VCaP (cell line): ENCODE results near the gene SCFD2.

ENCODE experiments used
- H3K27ac ChIP-seq: fragments of 450-650 bp; 2 replicates; pipeline ENCODE4 v1.5.1; 2017
- TF ChIP-seq, protein P1 (sequence below): fragments of 450-650 bp; conservative IDR thresholded peaks from 2 replicates; pipeline ENCODE4 v1.5.1; 2017; ENCODE audit warnings: mild to moderate bottlenecking, moderate library complexity

SCFD2 gene

DNA sequence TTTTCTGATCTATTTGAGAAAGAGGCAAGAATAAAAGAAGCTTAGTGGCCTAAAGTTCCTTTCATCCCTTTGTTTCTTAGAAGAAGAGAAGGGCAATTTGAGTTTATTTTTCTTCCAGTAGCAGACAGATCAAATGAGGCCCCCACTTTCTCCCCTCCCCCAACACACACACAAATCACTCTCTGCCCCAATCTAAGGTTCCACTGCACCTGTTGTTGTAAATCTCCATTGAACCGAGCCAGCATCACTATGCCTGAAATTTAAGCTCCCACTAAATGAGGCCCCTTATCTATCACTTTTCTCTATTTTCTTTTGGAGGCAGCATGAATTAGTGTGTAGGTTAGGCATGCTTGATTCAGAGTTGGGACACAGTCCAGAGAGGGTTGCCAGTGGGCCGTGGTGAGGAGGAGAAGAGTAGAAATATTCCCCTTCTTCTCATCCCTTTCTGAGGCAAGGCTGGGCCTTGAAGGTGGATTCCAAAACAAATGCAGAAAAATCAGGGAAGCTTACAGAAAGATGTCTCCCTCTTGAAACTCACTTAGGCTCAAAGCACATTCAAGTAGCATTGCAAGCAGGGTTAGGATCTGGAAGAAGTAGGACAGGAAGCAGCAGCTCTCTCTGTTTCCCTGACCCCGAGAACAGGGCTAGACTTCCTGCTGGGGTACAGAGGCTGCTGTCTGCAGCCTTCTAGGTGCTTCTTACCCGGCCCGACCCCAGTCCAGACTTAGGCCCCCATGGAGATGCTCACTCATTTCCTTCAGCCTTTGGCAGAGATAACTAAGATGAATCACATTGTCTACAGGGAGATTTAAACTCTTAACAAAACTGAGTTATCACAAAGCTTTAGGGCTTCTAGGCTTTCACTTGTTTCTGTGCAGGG lies 433.0 kb downstream of the SCFD2 start:
- TF ChIP-seq, protein P1, sequence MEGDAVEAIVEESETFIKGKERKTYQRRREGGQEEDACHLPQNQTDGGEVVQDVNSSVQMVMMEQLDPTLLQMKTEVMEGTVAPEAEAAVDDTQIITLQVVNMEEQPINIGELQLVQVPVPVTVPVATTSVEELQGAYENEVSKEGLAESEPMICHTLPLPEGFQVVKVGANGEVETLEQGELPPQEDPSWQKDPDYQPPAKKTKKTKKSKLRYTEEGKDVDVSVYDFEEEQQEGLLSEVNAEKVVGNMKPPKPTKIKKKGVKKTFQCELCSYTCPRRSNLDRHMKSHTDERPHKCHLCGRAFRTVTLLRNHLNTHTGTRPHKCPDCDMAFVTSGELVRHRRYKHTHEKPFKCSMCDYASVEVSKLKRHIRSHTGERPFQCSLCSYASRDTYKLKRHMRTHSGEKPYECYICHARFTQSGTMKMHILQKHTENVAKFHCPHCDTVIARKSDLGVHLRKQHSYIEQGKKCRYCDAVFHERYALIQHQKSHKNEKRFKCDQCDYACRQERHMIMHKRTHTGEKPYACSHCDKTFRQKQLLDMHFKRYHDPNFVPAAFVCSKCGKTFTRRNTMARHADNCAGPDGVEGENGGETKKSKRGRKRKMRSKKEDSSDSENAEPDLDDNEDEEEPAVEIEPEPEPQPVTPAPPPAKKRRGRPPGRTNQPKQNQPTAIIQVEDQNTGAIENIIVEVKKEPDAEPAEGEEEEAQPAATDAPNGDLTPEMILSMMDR = no peak

DNA sequence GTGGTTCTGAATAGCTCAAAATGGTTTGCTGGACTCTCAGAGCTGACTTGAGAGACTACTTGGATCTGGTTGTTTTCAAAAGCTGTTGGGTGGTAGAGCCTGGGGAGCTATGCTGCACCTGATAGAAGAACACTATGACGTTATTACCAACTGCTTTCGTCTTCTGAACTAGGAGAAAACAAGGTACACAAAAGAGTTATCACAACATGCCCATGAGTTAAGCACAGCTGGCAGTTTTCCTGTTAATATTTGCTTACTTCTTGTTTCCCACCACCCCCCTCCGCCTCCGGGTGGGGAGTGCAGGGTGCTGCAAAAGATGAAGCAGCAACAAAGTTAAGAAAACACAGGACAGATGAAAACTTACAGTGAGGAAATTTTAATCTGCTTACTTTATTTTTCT lies 434.6 kb downstream of the SCFD2 start:
- TF ChIP-seq, protein P1 = no peak
- H3K27ac ChIP-seq = no peak overlapping the region

More for the DNA sequence above, 433.0 kb downstream of the SCFD2 start:
- no peak overlapping the region for H3K27ac ChIP-seq

DNA sequence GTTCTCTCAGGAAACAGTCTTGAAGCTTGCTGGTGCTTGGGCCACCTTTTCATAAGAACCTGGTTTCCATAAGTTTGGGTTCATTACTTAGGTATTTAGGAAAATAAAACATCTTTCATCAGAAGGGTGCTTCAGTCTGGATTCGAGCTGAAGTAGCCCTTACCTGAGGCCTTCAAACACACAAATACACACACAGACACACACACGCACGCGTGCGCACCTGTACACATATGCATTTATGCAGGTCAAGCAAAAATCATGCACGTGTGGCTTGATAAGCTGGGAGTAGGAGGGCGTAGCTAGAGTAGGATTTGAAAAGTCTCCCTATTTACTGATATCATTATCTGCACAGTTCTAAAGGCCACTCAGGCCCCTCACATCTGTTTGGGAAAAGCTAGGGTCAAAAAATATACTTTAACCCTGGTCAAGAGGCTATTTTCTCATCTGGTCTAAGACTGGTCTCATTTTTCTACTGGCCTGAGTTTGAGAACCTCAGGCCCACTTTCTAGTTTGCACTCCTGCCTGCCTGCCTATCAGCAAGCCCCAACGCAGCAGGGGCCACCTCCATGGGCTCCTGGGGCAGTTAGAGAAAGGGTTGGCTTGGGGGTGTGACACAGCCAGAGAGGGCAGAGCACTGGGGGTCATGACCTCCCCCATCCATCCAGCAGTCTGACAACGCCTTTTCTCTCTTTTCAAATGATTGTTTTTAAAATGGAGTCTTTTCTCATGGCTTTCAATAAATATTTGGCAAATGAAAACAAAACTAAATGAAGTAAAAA lies 439.5 kb downstream of the SCFD2 start:
- no peak overlapping the region for H3K27ac ChIP-seq
- TF ChIP-seq, protein P1 = no peak

DNA sequence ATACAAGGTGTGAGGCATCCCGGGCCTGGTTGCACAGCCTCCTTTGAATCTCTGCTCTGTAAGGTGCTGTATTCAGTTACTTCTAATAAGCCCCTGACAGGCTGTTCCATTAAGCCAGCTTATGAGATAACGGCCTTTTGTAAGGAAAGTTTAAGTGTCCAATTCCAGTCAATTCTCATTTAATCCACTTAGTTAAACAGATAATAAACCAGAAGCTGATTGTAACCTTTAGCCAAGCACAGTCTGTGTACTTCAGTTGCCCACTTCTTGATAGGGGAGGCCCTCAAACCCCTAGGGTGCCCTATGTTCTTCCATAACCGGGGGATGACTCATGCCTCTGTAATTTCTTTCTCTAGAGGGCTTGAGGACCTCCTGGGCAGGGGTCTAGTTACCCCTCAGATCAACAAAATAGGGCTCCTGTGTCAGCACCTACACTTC lies 440.3 kb downstream of the SCFD2 start:
- TF ChIP-seq, protein P1 = no peak
- no peak overlapping the region for H3K27ac ChIP-seq

DNA sequence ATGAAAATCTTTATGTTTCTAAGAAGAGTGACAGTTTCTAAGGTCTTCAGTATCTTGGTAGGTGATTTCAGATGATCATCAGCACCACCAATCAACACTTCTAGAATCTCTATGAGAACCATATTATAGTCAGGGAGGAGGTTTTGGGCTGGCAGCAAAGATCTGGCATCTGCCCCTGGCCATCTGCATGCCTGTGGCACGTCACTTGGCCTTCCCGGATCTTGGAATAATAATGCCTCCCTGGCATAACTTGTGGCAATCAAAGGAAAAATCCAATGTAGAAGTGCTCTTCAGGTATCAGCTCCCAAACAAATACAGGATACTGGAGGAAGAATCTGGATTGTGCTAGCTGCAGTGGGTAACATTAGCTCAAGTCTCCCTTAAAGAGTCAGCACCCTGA lies 446.4 kb downstream of the SCFD2 start:
- H3K27ac ChIP-seq = no peak overlapping the region
- TF ChIP-seq, protein P1 = no peak

DNA sequence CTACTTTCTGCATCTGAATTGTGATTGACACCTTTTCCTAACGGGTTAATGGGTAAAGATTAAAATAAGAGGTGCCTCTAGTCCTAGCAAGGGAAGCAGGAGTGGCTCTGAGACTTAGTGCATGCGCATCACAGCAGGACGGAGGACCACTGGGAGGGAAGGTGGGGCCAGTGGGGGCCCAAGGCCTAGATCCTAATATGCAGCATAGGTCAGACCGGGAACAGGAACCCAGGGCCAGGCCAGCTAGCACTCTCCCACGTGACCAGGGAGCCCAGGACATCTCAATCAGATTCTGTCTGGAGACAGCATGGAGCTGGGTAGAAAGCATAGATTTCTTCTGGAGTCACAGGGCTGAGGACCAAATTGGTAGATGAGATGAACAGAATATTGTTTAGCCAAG lies 448.0 kb downstream of the SCFD2 start:
- H3K27ac ChIP-seq = no peak overlapping the region
- TF ChIP-seq, protein P1 = no peak

DNA sequence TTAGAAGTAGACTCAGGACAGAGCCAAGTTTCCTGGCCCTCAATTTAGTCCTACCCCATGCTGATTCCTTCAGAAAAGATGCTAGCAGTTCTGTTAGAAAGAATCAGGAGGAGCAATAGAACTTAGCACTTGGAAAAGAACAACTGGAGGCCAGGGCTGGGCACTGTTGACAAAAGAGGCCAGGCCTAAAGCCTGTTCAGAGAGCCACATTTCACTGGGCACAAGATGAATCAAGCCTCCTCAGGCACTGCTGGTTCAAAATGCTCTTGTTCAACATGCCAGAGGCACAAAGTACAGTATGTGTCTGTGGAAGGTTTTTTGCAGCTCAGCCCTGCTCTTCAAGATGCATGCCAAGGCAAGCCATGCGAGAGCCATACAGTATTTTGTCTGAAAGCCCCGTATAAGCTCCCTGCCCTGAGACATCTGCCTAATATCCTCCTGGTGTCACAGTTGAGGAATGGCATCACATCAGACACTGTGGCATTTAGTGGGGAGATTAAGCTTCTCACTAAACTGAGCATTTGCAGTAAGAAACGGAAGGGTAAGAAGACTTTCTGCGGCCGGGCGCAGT lies 450.0 kb downstream of the SCFD2 start:
- TF ChIP-seq, protein P1 = no peak
- no peak overlapping the region for H3K27ac ChIP-seq
